ENCODE data around the gene KRTAP3-2.

DNA sequence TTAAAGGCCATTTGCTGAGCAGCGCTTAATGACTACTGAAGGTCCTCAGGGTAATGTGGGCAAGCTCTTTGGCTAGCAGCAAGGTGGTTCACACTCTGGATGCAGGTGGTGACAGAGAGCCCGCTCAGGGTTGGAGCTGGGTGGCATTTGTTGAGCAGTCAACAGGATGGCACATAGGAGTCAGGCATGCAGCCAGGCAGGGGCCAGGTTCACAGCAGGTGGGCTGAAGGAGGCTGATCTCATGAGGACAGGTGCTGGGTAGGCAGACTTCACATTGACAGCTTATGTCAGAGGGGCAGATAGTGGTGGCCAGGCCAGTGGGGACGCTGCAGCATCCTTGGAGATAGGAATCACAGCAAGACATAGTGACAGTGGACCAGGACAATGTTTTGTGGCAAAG, 4.7 kb upstream of the KRTAP3-2 start:
- TF ChIP-seq, protein P1, sequence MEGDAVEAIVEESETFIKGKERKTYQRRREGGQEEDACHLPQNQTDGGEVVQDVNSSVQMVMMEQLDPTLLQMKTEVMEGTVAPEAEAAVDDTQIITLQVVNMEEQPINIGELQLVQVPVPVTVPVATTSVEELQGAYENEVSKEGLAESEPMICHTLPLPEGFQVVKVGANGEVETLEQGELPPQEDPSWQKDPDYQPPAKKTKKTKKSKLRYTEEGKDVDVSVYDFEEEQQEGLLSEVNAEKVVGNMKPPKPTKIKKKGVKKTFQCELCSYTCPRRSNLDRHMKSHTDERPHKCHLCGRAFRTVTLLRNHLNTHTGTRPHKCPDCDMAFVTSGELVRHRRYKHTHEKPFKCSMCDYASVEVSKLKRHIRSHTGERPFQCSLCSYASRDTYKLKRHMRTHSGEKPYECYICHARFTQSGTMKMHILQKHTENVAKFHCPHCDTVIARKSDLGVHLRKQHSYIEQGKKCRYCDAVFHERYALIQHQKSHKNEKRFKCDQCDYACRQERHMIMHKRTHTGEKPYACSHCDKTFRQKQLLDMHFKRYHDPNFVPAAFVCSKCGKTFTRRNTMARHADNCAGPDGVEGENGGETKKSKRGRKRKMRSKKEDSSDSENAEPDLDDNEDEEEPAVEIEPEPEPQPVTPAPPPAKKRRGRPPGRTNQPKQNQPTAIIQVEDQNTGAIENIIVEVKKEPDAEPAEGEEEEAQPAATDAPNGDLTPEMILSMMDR (IDR thresholded peaks at IDR 0.05), result no peak
- TF ChIP-seq POLR2A (IDR thresholded peaks at IDR 0.05), result no peak
- TF ChIP-seq EP300 (IDR thresholded peaks at IDR 0.05), result no peak
